Measurements from ENCODE around the gene MACROD2.
"Not testable (repeated sequence)": the region's sequence is repeated elsewhere in the genome, so short reads cannot be mapped to it uniquely, and the experiment has no call there.

The MACROD2 gene

GRCh38 chr20:16012934-16013333, 2017.6 kb downstream of the MACROD2 start:
- not testable (repeated sequence) for DNase-seq (ENCODE audit: low spot score)

- DNase-seq (ENCODE audit: low spot score): no peak
Observed at GRCh38 chr20:16013631-16014030, 2018.3 kb downstream of the MACROD2 start.

GRCh38 chr20:16014436-16014835, 2019.1 kb downstream of the MACROD2 start:
- no peak for DNase-seq (ENCODE audit: low spot score)

- no peak for DNase-seq (ENCODE audit: low spot score)
Observed at GRCh38 chr20:16017656-16018055, 2022.3 kb downstream of the MACROD2 start.

GRCh38 chr20:16018881-16019280, 2023.6 kb downstream of the MACROD2 start:
- no peak for DNase-seq (ENCODE audit: low spot score)

- no peak for DNase-seq (ENCODE audit: low spot score)
Observed at GRCh38 chr20:16020971-16021370, 2025.7 kb downstream of the MACROD2 start.

GRCh38 chr20:16025084-16025483, 2029.8 kb downstream of the MACROD2 start:
- DNase-seq (ENCODE audit: low spot score): no peak

GRCh38 chr20:16027686-16028085, 2032.4 kb downstream of the MACROD2 start:
- DNase-seq (ENCODE audit: low spot score): no peak

- DNase-seq (ENCODE audit: low spot score): no peak
Observed at GRCh38 chr20:16028923-16029322, 2033.6 kb downstream of the MACROD2 start.

- DNase-seq (ENCODE audit: low spot score): no peak
Observed at GRCh38 chr20:16030253-16030652, 2034.9 kb downstream of the MACROD2 start.

GRCh38 chr20:16035576-16035975, 2040.3 kb downstream of the MACROD2 start:
- no peak for DNase-seq (ENCODE audit: low spot score)

GRCh38 chr20:16036331-16036730, 2041.0 kb downstream of the MACROD2 start:
- DNase-seq (ENCODE audit: low spot score): no peak

- DNase-seq (ENCODE audit: low spot score): no peak
Observed at GRCh38 chr20:16040742-16041141, 2045.4 kb downstream of the MACROD2 start.

GRCh38 chr20:16042731-16043130, 2047.4 kb downstream of the MACROD2 start:
- no peak for DNase-seq (ENCODE audit: low spot score)

GRCh38 chr20:16043931-16044330, 2048.6 kb downstream of the MACROD2 start:
- no peak for DNase-seq (ENCODE audit: low spot score)

GRCh38 chr20:16048876-16049275, 2053.6 kb downstream of the MACROD2 start:
- DNase-seq (ENCODE audit: low spot score): no peak

- peak; percentile 15 for DNase-seq (ENCODE audit: low spot score)
Observed at GRCh38 chr20:16049529-16050093, 2054.3 kb downstream of the MACROD2 start.

- no peak for DNase-seq (ENCODE audit: low spot score)
Observed at GRCh38 chr20:16050366-16050765, 2055.1 kb downstream of the MACROD2 start.

GRCh38 chr20:16051968-16052367, 2056.7 kb downstream of the MACROD2 start:
- DNase-seq (ENCODE audit: low spot score): no peak

GRCh38 chr20:16052456-16052855, 2057.1 kb downstream of the MACROD2 start:
- no peak for DNase-seq (ENCODE audit: low spot score)

GRCh38 chr20:16054985-16055384, 2059.7 kb downstream of the MACROD2 start:
- no peak for DNase-seq (ENCODE audit: low spot score)

GRCh38 chr20:16057651-16058050, 2062.3 kb downstream of the MACROD2 start:
- DNase-seq (ENCODE audit: low spot score): no peak

GRCh38 chr20:16058268-16058667, 2063.0 kb downstream of the MACROD2 start:
- DNase-seq (ENCODE audit: low spot score): no peak

- DNase-seq (ENCODE audit: low spot score): no peak
Observed at GRCh38 chr20:16059841-16060240, 2064.5 kb downstream of the MACROD2 start.

- DNase-seq (ENCODE audit: low spot score): no peak
Observed at GRCh38 chr20:16061351-16061750, 2066.0 kb downstream of the MACROD2 start.
